Panc1 (cell line): ENCODE data around the gene ANKMY1. TPM values are rescaled to one million over a fixed set of nuclear protein-coding genes. Genes with fewer than 3 reads are reported as not detected.

Experiments
- ATAC-seq: fragments of 200-7000 bp; cut with Tn5 transposase; 2 replicates; pipeline ENCODE4 v1.9.1; 2020; ENCODE audit warnings: mild to moderate bottlenecking, moderate library complexity
- BruUV-seq: library from RNA; stranded (reverse); fragments of 400-500 nt; replicated peaks from 2 replicates; lab custom pipeline; 2021; lab: Mats Ljungman, UMichigan
- CTCF ChIA-PET: fragments of 300-600 bp; sonication (Branson Sonifier 250); formaldehyde crosslinking; loops from one replicate; lab custom pipeline; 2022; ENCODE audit warnings: antibody characterized with exemption; lab: Charles Lee
- POLR2A ChIA-PET: fragments of 300-600 bp; sonication (Branson Sonifier 250); formaldehyde crosslinking; loops from one replicate; lab custom pipeline; 2022; ENCODE audit warnings: antibody characterized with exemption; lab: Charles Lee
- DNase-seq: peaks from one replicate; pipeline ENCODE4 v3.0.0-alpha.2; 2010; ENCODE audit warnings: low read depth, low spot score
- H3K27ac ChIP-seq: 2 replicates; pipeline ENCODE4 v1.5.1; 2011; ENCODE audit warnings: mild to moderate bottlenecking, low read length, inconsistent platforms
- H3K27me3 ChIP-seq: fragments of 200-500 bp; sonication (Bioruptor generic); 2 replicates; pipeline ENCODE4 v1.6.0; 2014; ENCODE audit warnings: low read length, inconsistent platforms; ENCODE audit not compliant: control insufficient read depth, insufficient read depth
- H3K36me3 ChIP-seq: fragments of 200-500 bp; sonication (Bioruptor generic); 2 replicates; pipeline ENCODE4 v1.5.1; 2014; ENCODE audit warnings: inconsistent platforms, mild to moderate bottlenecking, low read length, moderate library complexity; ENCODE audit not compliant: control insufficient read depth, insufficient read depth
- H3K4me1 ChIP-seq: 2 replicates; pipeline ENCODE4 v1.5.1; 2011; ENCODE audit warnings: inconsistent platforms, mild to moderate bottlenecking, low read length, moderate library complexity; ENCODE audit not compliant: control insufficient read depth, insufficient read depth
- H3K4me3 ChIP-seq, 2 experiments: 2 replicates each; pipeline ENCODE4 v1.5.1; 2011 to 2012; ENCODE audit warnings: low read depth in 2 of 2, low read length in 2 of 2, mild to moderate bottlenecking in 2 of 2, inconsistent platforms in 1 of 2, moderate library complexity in 1 of 2
- H3K9me3 ChIP-seq: fragments of 200-500 bp; sonication (Bioruptor generic); 2 replicates; pipeline ENCODE4 v1.5.1; 2014; ENCODE audit warnings: low read depth, mild to moderate bottlenecking, inconsistent platforms, low read length, moderate library complexity; ENCODE audit not compliant: control insufficient read depth, insufficient read depth
- POLR2AphosphoS5 ChIP-seq: IDR thresholded peaks from 2 replicates; pipeline ENCODE4 v1.6.1; 2012; ENCODE audit warnings: mild to moderate bottlenecking, low read depth, low read length, moderate library complexity
- SIN3A ChIP-seq: IDR thresholded peaks from 2 replicates; pipeline ENCODE4 v1.6.1; 2012; ENCODE audit warnings: low read depth, mild to moderate bottlenecking, low read length, moderate library complexity, borderline replicate concordance; ENCODE audit not compliant: insufficient read depth
- TCF7L2 ChIP-seq: IDR thresholded peaks from 2 replicates; pipeline ENCODE4 v1.6.1; 2011; ENCODE audit warnings: mild to moderate bottlenecking, low read depth, low read length, inconsistent platforms
- in situ Hi-C: cut with HindIII; loops from 2 replicates; pipeline ENCODE4 v1.10.0; 2016; ENCODE audit warnings: low sequenced_read_pairs, low pct_unique_long_range_greater_than_20kb
- intact Hi-C: fragments of 100-400 bp; cut with micrococcal nuclease; formaldehyde crosslinking; loops from one replicate; pipeline ENCODE4 v1.10.0; 2022; ENCODE audit not compliant: unreplicated experiment
- total RNA-seq: library from RNA; stranded (reverse); gene quantifications from one replicate; pipeline ENCODE4 v1.2.1, GENCODE V29; 2021; ENCODE audit not compliant: unreplicated experiment
- TF ChIP-seq, protein P1 (sequence below), 2 experiments: IDR thresholded peaks; 2 replicates each; pipeline ENCODE4 v1.6.1; 2011 to 2012; ENCODE audit warnings: low read depth in 2 of 2, control low read depth in 1 of 2, low read length in 1 of 2, mild to moderate bottlenecking in 1 of 2, moderate library complexity in 1 of 2; ENCODE audit not compliant: insufficient read depth in 1 of 2
- TF ChIP-seq, protein P2 (sequence below): fragments of 450-650 bp; IDR thresholded peaks from 2 replicates; pipeline ENCODE4 v1.5.1; 2017; ENCODE audit warnings: mild to moderate bottlenecking

The ANKMY1 gene
- total RNA-seq, 1 experiment from 2014 or later, result 19.5 TPM

DNA sequence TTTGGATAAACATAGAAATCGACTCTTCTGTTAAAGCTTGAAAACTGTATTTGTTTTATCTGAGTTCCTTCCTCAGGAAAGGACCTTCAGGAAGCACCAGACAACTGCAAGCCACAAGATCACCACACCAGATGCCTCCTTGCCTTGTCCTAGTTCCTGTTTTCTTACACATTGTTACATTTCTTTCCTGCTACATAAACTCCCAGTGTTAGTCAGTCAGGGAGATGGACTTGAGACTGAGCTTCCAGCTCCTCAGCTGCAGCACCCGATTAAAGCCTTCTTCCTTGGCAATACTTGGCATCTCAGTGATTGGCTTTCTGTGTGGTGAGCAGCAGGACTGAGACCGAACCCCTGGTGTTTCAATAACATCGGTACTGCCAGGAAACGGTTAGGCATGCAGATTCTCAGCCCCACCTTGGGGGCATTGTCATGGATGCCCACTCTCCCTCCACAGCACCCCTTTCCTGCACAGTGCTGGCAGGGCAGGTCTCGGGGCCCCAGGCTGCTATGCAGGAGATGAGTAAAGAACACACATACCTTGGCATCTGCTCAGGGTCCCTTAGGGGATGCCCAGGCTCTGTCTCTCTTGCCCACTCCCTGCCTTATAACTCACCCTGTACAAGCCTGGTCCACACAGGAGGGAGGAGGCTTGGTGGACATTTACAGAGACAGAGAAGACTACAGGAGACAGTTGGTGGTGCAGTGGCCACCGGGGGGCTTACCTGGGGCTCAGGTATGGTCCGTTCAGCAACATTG is 32.6 kb downstream of the ANKMY1 start:
- H3K27ac ChIP-seq, result no peak overlapping the region
- H3K4me3 ChIP-seq, result no peak overlapping the region
- peaks cover 20% of the 10 kb centered on the region; the same call in 1 of the 2 replicates for H3K9me3 ChIP-seq
- in situ Hi-C loops, result no loop called here
- CTCF ChIA-PET, result no interaction called here
- POLR2A ChIA-PET, result no interaction called here
- BruUV-seq, result no TSS peak
- intact Hi-C loops, result no loop called here
- DNase-seq (no peak), ATAC-seq (no peak)
- no peaks in the 10 kb centered on the region for H3K36me3 ChIP-seq
- TF ChIP-seq SIN3A (no peak), POLR2AphosphoS5 (no peak)
- TF ChIP-seq, protein P1, sequence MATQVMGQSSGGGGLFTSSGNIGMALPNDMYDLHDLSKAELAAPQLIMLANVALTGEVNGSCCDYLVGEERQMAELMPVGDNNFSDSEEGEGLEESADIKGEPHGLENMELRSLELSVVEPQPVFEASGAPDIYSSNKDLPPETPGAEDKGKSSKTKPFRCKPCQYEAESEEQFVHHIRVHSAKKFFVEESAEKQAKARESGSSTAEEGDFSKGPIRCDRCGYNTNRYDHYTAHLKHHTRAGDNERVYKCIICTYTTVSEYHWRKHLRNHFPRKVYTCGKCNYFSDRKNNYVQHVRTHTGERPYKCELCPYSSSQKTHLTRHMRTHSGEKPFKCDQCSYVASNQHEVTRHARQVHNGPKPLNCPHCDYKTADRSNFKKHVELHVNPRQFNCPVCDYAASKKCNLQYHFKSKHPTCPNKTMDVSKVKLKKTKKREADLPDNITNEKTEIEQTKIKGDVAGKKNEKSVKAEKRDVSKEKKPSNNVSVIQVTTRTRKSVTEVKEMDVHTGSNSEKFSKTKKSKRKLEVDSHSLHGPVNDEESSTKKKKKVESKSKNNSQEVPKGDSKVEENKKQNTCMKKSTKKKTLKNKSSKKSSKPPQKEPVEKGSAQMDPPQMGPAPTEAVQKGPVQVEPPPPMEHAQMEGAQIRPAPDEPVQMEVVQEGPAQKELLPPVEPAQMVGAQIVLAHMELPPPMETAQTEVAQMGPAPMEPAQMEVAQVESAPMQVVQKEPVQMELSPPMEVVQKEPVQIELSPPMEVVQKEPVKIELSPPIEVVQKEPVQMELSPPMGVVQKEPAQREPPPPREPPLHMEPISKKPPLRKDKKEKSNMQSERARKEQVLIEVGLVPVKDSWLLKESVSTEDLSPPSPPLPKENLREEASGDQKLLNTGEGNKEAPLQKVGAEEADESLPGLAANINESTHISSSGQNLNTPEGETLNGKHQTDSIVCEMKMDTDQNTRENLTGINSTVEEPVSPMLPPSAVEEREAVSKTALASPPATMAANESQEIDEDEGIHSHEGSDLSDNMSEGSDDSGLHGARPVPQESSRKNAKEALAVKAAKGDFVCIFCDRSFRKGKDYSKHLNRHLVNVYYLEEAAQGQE (IDR thresholded peaks at IDR 0.05; ENCODE audit: insufficient read depth in 1 of 2, low read depth in 2 of 2, low read length in 1 of 2), result no peak
- TF ChIP-seq, protein P2, sequence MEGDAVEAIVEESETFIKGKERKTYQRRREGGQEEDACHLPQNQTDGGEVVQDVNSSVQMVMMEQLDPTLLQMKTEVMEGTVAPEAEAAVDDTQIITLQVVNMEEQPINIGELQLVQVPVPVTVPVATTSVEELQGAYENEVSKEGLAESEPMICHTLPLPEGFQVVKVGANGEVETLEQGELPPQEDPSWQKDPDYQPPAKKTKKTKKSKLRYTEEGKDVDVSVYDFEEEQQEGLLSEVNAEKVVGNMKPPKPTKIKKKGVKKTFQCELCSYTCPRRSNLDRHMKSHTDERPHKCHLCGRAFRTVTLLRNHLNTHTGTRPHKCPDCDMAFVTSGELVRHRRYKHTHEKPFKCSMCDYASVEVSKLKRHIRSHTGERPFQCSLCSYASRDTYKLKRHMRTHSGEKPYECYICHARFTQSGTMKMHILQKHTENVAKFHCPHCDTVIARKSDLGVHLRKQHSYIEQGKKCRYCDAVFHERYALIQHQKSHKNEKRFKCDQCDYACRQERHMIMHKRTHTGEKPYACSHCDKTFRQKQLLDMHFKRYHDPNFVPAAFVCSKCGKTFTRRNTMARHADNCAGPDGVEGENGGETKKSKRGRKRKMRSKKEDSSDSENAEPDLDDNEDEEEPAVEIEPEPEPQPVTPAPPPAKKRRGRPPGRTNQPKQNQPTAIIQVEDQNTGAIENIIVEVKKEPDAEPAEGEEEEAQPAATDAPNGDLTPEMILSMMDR, result no peak
- no peaks in the 10 kb centered on the region for H3K27me3 ChIP-seq
- H3K4me1 ChIP-seq, result no peaks in the 10 kb centered on the region

DNA sequence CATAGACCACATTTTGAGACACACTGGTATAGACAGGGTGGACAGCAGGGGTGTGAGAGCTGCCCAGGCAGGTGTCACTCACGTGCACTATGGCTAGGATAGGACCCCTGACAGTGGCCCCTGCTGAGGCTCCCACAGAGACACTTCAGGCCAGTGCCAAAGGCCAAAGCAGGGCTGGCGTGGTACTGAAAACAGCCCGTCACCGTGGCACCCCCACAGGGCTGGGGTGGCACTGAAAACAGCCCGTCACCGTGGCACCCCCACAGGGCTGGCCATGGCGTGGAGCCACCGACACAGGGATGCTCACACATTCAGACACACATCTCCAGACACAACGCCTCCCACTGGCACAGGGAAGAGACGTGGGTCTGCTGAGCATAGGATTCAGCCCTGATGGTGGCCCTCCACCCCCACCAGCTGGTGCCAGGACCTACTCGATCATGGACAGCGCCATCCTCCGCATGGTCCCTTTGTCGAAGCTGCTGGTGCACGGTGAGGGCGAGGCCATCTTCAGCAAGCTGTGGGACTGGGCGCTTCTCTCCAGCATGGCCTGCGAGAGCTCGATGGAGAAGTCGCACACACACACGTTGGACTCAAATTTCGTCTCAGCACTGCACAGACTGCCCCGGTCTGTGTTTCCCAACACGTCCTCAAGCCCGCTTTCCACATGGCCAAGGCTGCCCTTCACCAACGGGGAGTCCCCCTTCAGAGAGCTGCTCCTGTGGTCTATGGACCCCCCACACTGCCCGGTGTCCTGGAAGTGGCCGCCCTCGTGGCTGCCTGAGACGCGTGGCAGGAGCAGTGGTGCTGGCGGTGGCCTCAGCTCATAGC is 34.1 kb downstream of the ANKMY1 start:
- Histone ChIP-seq H3K4me1 (no peaks in the 10 kb centered on the region), H3K9me3 (peaks cover 20% of the 10 kb centered on the region; the same call in 1 of the 2 replicates), H3K27ac (no peak overlapping the region), H3K4me3 (no peak overlapping the region), H3K36me3 (no peaks in the 10 kb centered on the region), H3K27me3 (no peaks in the 10 kb centered on the region)
- ATAC-seq (no peak), DNase-seq (no peak)
- CTCF ChIA-PET, result no interaction called here
- intact Hi-C loops, result no loop called here
- TF ChIP-seq SIN3A, result no peak
- TF ChIP-seq POLR2AphosphoS5, result no peak
- TF ChIP-seq, protein P2, result no peak
- TF ChIP-seq TCF7L2, result no peak
- TF ChIP-seq, protein P1 (IDR thresholded peaks at IDR 0.05; ENCODE audit: insufficient read depth in 1 of 2, low read depth in 2 of 2, low read length in 1 of 2), result no peak
- no TSS peak for BruUV-seq
- POLR2A ChIA-PET, result no interaction called here
- in situ Hi-C loops, result no loop called here
